ENCODE results near the gene FLT1. TPM values are rescaled to one million over a fixed set of nuclear protein-coding genes. Genes with fewer than 3 reads are reported as not detected.

FLT1 gene
- total and polyA plus RNA-seq, 9 donors, result 5.8 to 31.4 (median 9.9) TPM

- no peak overlapping the region for H3K4me3 ChIP-seq
- intact Hi-C loops (cut with DNase I), result no loop called here
- WGBS, 3 donors, result 57 to 66% (median 60%) methylated on average over 11 of the region's 11 CpGs
- no peaks in the 10 kb centered on the region for H3K36me3 ChIP-seq
- no peak overlapping the region for H3K27ac ChIP-seq
- H3K4me1 ChIP-seq (ENCODE audit: insufficient read depth), result no peaks in the 10 kb centered on the region
- H3K9me3 ChIP-seq, result no peaks in the 10 kb centered on the region
- no peaks in the 10 kb centered on the region for H3K27me3 ChIP-seq
- DNase-seq, result no peak
- no peak for TF ChIP-seq EP300 (IDR thresholded peaks at IDR 0.05)
- TF ChIP-seq CTCF (IDR thresholded peaks at IDR 0.05), result no peak
- TF ChIP-seq POLR2A (IDR thresholded peaks at IDR 0.05), result no peak
These were observed 172.5 kb downstream of the FLT1 start for GRCh38 chr13:28322256-28322905.

- no peaks in the 10 kb centered on the region for H3K27me3 ChIP-seq
- no peak for DNase-seq
- H3K36me3 ChIP-seq, result no peaks in the 10 kb centered on the region
- H3K9me3 ChIP-seq, result no peaks in the 10 kb centered on the region
- no peak overlapping the region for H3K27ac ChIP-seq
- TF ChIP-seq CTCF (IDR thresholded peaks at IDR 0.05) (no peak), POLR2A (IDR thresholded peaks at IDR 0.05) (no peak), EP300 (IDR thresholded peaks at IDR 0.05) (no peak)
- WGBS, 3 donors, result 21 to 53% (median 37%) methylated on average over 2 of the region's 2 CpGs
- no peaks in the 10 kb centered on the region for H3K4me1 ChIP-seq (ENCODE audit: insufficient read depth)
- H3K4me3 ChIP-seq, result no peak overlapping the region
- intact Hi-C loops (cut with DNase I), result no loop called here
These were observed 173.2 kb downstream of the FLT1 start for GRCh38 chr13:28321756-28322155.

GRCh38 chr13:28320884-28321574 is 173.9 kb downstream of the FLT1 start:
- TF ChIP-seq POLR2A (IDR thresholded peaks at IDR 0.05) (no peak), CTCF (IDR thresholded peaks at IDR 0.05) (no peak), EP300 (IDR thresholded peaks at IDR 0.05) (no peak)
- H3K9me3 ChIP-seq, result no peaks in the 10 kb centered on the region
- H3K36me3 ChIP-seq, result no peaks in the 10 kb centered on the region
- intact Hi-C loops (cut with DNase I), result no loop called here
- no peak for DNase-seq
- 28 to 53% (median 33%) methylated on average over 11 of the region's 11 CpGs for WGBS, 3 donors
- no peak overlapping the region for H3K27ac ChIP-seq
- H3K27me3 ChIP-seq, result no peaks in the 10 kb centered on the region
- no peaks in the 10 kb centered on the region for H3K4me1 ChIP-seq (ENCODE audit: insufficient read depth)
- H3K4me3 ChIP-seq, result no peak overlapping the region

DNA sequence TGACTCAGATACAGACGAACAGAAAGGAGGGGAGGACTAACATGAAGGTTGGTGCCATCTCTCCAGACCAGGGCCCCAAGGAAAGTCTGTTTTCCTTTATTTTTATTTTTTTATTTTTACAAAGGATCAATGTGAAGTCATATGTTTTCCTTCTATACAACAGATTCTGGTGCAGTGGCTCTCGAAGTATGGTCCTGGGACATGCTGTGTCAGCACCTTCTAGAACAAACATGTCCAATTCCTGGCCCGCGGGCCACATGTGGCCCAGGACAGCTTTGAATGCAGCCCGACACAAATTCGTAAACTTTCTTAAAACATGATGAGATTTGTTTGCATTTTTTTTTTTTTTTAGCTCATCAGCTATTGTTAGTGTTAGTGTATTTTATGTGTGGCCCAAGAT is 174.7 kb downstream of the FLT1 start:
- Histone ChIP-seq H3K36me3 (no peaks in the 10 kb centered on the region), H3K4me1 (ENCODE audit: insufficient read depth) (no peaks in the 10 kb centered on the region), H3K9me3 (no peaks in the 10 kb centered on the region), H3K27me3 (no peaks in the 10 kb centered on the region), H3K4me3 (no peak overlapping the region), H3K27ac (no peak overlapping the region)
- 89 to 94% (median 92%) methylated on average over 6 of the region's 6 CpGs for WGBS, 3 donors
- TF ChIP-seq EP300 (IDR thresholded peaks at IDR 0.05) (no peak), POLR2A (IDR thresholded peaks at IDR 0.05) (no peak), CTCF (IDR thresholded peaks at IDR 0.05) (no peak)
- intact Hi-C loops (cut with DNase I), result no loop called here
- no peak for DNase-seq
